ENCODE results near the gene TSSK6. TPM values are rescaled to one million over a fixed set of nuclear protein-coding genes. Genes with fewer than 3 reads are reported as not detected.

The TSSK6 gene
- total and polyA plus RNA-seq, 10 of the 15 experiments (the other 5 are each of a cell fraction or from before 2014, with no cell fraction given), result 0.06 to 3.6 (median 0.98) TPM; not detected in 2

GRCh38 chr19:19532806-19533701, 17.7 kb upstream of the TSSK6 start:
- in situ Hi-C loops (cut with MboI) (loop anchor here (25.0 kb wide), 4 partner anchors 879 to 1504 kb away; partner anchors contain the start of genes ZNF66 and ZNF737), intact Hi-C loops (cut with micrococcal nuclease; ENCODE audit: unreplicated experiment) (loop anchor here (1.0 kb wide), 2 partner anchors 110 to 426 kb away; partner anchors contain the start of gene GMIP)
- 67% methylated on average over 14 of the region's 14 CpGs for WGBS (ENCODE audit: insufficient coverage, insufficient replicate concordance, low lambda C conversion rate, missing lambda C conversion rate)
- ChIA-PET CTCF (interaction anchor here (0.7 to 3.6 kb wide), 23 partner anchors 8 to 426 kb away, joined by 3 to 50 read pairs (median 4); partner anchors contain the start of genes GMIP, NDUFA13 and PBX4), RAD21 (ENCODE audit: unreplicated experiment) (interaction anchor here (0.6 to 3.5 kb wide), 9 partner anchors 14 to 129 kb away, joined by 3 to 22 read pairs (median 6); partner anchors contain the start of gene GMIP), SMC1A (ENCODE audit: uncharacterized antibody, unreplicated experiment) (interaction anchor here (0.7 to 2.3 kb wide), 10 partner anchors 17 to 427 kb away, joined by 3 to 21 read pairs (median 5); partner anchors contain the start of genes GMIP, NDUFA13 and TSSK6), POLR2A (no interaction called here)
- no peak overlapping the region for H3K4me3 ChIP-seq
- H3K9ac ChIP-seq (ENCODE audit: control insufficient read depth, insufficient read depth, low read length), result no peak overlapping the region
- no TSS peak for BruUV-seq (replicated peaks)
- no peak overlapping the region for H3K27ac ChIP-seq (ENCODE audit: control insufficient read depth, insufficient read depth)
- H3K79me2 ChIP-seq (ENCODE audit: control insufficient read depth, insufficient read depth, low read length), result no peaks in the 10 kb centered on the region
- H2AFZ ChIP-seq (ENCODE audit: control insufficient read depth, low read depth, low read length), result no peak overlapping the region
- H3K9me3 ChIP-seq (replicated peaks; ENCODE audit: control insufficient read depth, insufficient read depth, low read length), result no peaks in the 10 kb centered on the region
- ATAC-seq (peak; percentile 6; the same call in 1 of the 3 replicates), DNase-seq (ENCODE audit: low read depth, low spot score) (no peak), FAIRE-seq (no peak)
- peaks cover 3 to 7% of the 10 kb centered on the region in 2 experiments for H3K36me3 ChIP-seq (ENCODE audit: control insufficient read depth in 2 of 2, insufficient read depth in 2 of 2, low read length in 1 of 2)
- H4K20me1 ChIP-seq (ENCODE audit: control insufficient read depth, insufficient read depth), result no peaks in the 10 kb centered on the region
- TF ChIP-seq E4F1 (IDR thresholded peaks at IDR 0.05; ENCODE audit: borderline replicate concordance, partially characterized antibody) (no peak), BCLAF1 (IDR thresholded peaks at IDR 0.05) (no peak), MAX (IDR thresholded peaks at IDR 0.05; ENCODE audit: low read depth, low read length) (no peak), IKZF2 (IDR thresholded peaks at IDR 0.05) (no peak), SKIL (IDR thresholded peaks at IDR 0.05; ENCODE audit: low read depth, poor library complexity, severe bottlenecking) (no peak), PAX8 (IDR thresholded peaks at IDR 0.05) (no peak), SRF (IDR thresholded peaks at IDR 0.05; ENCODE audit: low read depth in 2 of 2, low read length in 2 of 2) (no peak), KLF5 (IDR thresholded peaks at IDR 0.05; ENCODE audit: partially characterized antibody) (no peak), EGR1 (IDR thresholded peaks at IDR 0.05; ENCODE audit: borderline replicate concordance in 1 of 2, low read depth in 2 of 2, low read length in 2 of 2) (no peak), ZNF384 (IDR thresholded peaks at IDR 0.05; ENCODE audit: borderline replicate concordance, low read depth, low read length) (no peak), MXI1 (IDR thresholded peaks at IDR 0.05; ENCODE audit: low read depth, low read length) (no peak), IRF3 (IDR thresholded peaks at IDR 0.05) (no peak)
- H3K27me3 ChIP-seq (replicated peaks in 1 of 2; ENCODE audit: control insufficient read depth in 2 of 2, insufficient read depth in 2 of 2, low read length in 1 of 2), result no peaks in the 10 kb centered on the region
- no peaks in the 10 kb centered on the region for H3K4me1 ChIP-seq (ENCODE audit: control insufficient read depth, insufficient read depth, low read length)
- no peak overlapping the region for H3K4me2 ChIP-seq (ENCODE audit: control insufficient read depth, insufficient read depth)

All from GM12878 (cell line).